ENCODE results near the gene TMEM171.

TMEM171 gene

GRCh38 chr5:73120222-73121118, at the start of gene TMEM171:
Gene TMEM171 (plus strand): TSS chr5:73120575. CDS start chr5:73123374, 2,799 bp downstream.
- no peak within 1 kb of the TSS for H3K27ac ChIP-seq
- peak within 1 kb of the TSS; percentile 73 for H3K4me3 ChIP-seq
- no peak for TF ChIP-seq CTCF (IDR thresholded peaks at IDR 0.05)
- DNase-seq (ENCODE audit: low spot score) = no peak

- no peak overlapping the region for H3K4me3 ChIP-seq
- DNase-seq (ENCODE audit: low spot score) = no peak
- no peak overlapping the region for H3K27ac ChIP-seq
- TF ChIP-seq CTCF (IDR thresholded peaks at IDR 0.05) = no peak
These were observed 39.3 kb upstream of the TMEM171 start for GRCh38 chr5:73081093-73081492.

- H3K27ac ChIP-seq = no peak overlapping the region
- no peak for DNase-seq (ENCODE audit: low spot score)
- no peak for TF ChIP-seq CTCF (IDR thresholded peaks at IDR 0.05)
- no peak overlapping the region for H3K4me3 ChIP-seq
These were observed 32.3 kb upstream of the TMEM171 start for GRCh38 chr5:73088026-73088425.

- no peak for DNase-seq (ENCODE audit: low spot score)
- no peak overlapping the region for H3K4me3 ChIP-seq
- H3K27ac ChIP-seq = no peak overlapping the region
- TF ChIP-seq CTCF (IDR thresholded peaks at IDR 0.05) = no peak
These were observed 26.4 kb upstream of the TMEM171 start for GRCh38 chr5:73093943-73094342.

GRCh38 chr5:73094415-73094814, 26.0 kb upstream of the TMEM171 start:
- no peak for DNase-seq (ENCODE audit: low spot score)
- H3K27ac ChIP-seq = no peak overlapping the region
- H3K4me3 ChIP-seq = no peak overlapping the region
- TF ChIP-seq CTCF (IDR thresholded peaks at IDR 0.05) = no peak

GRCh38 chr5:73095564-73096238, 24.7 kb upstream of the TMEM171 start:
- DNase-seq (ENCODE audit: low spot score) = no peak
- TF ChIP-seq CTCF (IDR thresholded peaks at IDR 0.05) = no peak
- Histone ChIP-seq H3K27ac (no peak overlapping the region), H3K4me3 (no peak overlapping the region)

GRCh38 chr5:73096239-73096575, 24.2 kb upstream of the TMEM171 start:
- Histone ChIP-seq H3K4me3 (no peak overlapping the region), H3K27ac (no peak overlapping the region)
- no peak for TF ChIP-seq CTCF (IDR thresholded peaks at IDR 0.05)
- DNase-seq (ENCODE audit: low spot score) = no peak

Measured in coronary artery (tissue), 2 donors.